Measurements from ENCODE around the gene RABGAP1L. TPM values are rescaled to one million over a fixed set of nuclear protein-coding genes. Genes with fewer than 3 reads are reported as not detected.

RABGAP1L gene
- total RNA-seq, 2 experiments from 2014 or later: 59.8 to 67.6 TPM

DNA sequence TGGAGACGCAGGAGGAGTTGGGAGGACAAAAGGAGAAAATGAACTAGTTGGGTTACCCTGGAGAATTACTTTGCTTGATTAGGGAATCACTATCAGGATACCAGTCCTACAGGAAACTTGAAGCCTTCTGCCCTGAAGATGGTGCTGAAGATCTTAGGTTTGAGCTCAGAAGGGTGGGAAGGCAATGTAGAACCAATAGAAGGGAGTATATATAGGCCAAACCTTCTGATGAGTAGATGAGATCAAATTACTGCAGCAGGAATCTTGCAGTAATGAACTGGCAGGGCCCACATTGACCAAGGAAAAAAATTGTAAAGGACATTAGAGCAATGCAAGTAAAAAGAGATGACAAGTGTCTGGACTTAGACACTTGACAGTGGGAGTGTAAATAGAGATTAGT lies 724.1 kb downstream of the RABGAP1L start:
- ATAC-seq (ENCODE audit: poor library complexity) (peak; percentile 44), DNase-seq (peak in 4 of 14 experiments; percentile 12 to 50 (median 32))
- H3K4me1 Mint-ChIP-seq (ENCODE audit: low read depth): peaks cover 11% of the 10 kb centered on the region
- Histone ChIP-seq H3K27ac (ENCODE audit: low read depth in 1 of 2, low read length in 2 of 2) (no peak overlapping the region), H3K27me3 (ENCODE audit: control insufficient read depth in 1 of 2, insufficient read depth in 2 of 2, low read length in 2 of 2) (no peaks in the 10 kb centered on the region), H3K4me1 (ENCODE audit: insufficient read depth, low read length) (no peaks in the 10 kb centered on the region), H3K36me3 (ENCODE audit: insufficient read depth, low read length) (no peaks in the 10 kb centered on the region), H3K9me3 (ENCODE audit: control insufficient read depth in 1 of 2, insufficient read depth in 1 of 2, low read length in 2 of 2) (no peaks in the 10 kb centered on the region), H3K4me3 (ENCODE audit: low read length) (no peak overlapping the region)
- H3K27ac Mint-ChIP-seq: no peak overlapping the region
- H3K9me3 Mint-ChIP-seq: no peaks in the 10 kb centered on the region
- TF ChIP-seq, protein P1, sequence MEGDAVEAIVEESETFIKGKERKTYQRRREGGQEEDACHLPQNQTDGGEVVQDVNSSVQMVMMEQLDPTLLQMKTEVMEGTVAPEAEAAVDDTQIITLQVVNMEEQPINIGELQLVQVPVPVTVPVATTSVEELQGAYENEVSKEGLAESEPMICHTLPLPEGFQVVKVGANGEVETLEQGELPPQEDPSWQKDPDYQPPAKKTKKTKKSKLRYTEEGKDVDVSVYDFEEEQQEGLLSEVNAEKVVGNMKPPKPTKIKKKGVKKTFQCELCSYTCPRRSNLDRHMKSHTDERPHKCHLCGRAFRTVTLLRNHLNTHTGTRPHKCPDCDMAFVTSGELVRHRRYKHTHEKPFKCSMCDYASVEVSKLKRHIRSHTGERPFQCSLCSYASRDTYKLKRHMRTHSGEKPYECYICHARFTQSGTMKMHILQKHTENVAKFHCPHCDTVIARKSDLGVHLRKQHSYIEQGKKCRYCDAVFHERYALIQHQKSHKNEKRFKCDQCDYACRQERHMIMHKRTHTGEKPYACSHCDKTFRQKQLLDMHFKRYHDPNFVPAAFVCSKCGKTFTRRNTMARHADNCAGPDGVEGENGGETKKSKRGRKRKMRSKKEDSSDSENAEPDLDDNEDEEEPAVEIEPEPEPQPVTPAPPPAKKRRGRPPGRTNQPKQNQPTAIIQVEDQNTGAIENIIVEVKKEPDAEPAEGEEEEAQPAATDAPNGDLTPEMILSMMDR (IDR thresholded peaks at IDR 0.05): peak; percentile 8
- CTCF ChIA-PET: interaction anchor here (0.6 to 1.7 kb wide), 6 partner anchors 81 to 180 kb away, joined by 3 to 5 read pairs (median 4); partner anchors contain the start of gene CACYBP
- H3K4me3 Mint-ChIP-seq: no peak overlapping the region
- POLR2A ChIA-PET: interaction anchor here (0.7 to 1.3 kb wide), 4 partner anchors 86 to 290 kb away, joined by 3 to 11 read pairs (median 4); partner anchors contain the start of gene CACYBP
- intact Hi-C loops (cut with DNase I, micrococcal nuclease): loop anchor here (2.0 to 10.0 kb wide), 4 partner anchors 99 to 241 kb away; partner anchors contain the start of gene CACYBP (in 2 of the 2)
- no peaks in the 10 kb centered on the region for H3K36me3 Mint-ChIP-seq (ENCODE audit: low read depth)
- no peaks in the 10 kb centered on the region for H3K27me3 Mint-ChIP-seq

DNA sequence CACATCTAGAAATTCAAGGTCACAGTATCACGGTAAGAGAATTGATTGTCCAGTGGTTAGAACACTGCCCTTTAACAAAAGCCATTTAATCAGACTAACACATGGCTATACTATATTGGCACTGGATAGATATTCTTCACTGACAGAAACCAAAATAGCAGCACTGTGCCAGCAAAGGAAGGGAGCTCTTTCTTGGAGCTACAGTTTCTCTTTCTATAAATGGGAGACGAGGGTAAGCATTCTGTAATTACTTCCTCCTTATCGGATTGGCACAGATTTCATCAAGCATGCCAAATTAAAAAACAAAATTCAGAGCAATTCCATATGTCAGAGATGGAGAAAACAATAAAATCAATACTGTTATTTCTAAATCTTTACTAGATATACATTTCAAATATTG lies 724.7 kb downstream of the RABGAP1L start:
- H3K4me3 Mint-ChIP-seq: no peak overlapping the region
- H3K4me1 Mint-ChIP-seq (ENCODE audit: low read depth): peaks cover 11% of the 10 kb centered on the region
- no peaks in the 10 kb centered on the region for H3K27me3 Mint-ChIP-seq
- POLR2A ChIA-PET: interaction anchor here (0.7 to 1.3 kb wide), 4 partner anchors 85 to 289 kb away, joined by 3 to 11 read pairs (median 4); partner anchors contain the start of gene CACYBP
- no peaks in the 10 kb centered on the region for H3K36me3 Mint-ChIP-seq (ENCODE audit: low read depth)
- H3K27ac Mint-ChIP-seq: no peak overlapping the region
- TF ChIP-seq, protein P1 (IDR thresholded peaks at IDR 0.05): no peak
- intact Hi-C loops (cut with DNase I, micrococcal nuclease): loop anchor here in 1 of 2 experiments (5.0 to 10.0 kb wide), 3 partner anchors 98 to 241 kb away; partner anchors contain the start of gene CACYBP
- no peak overlapping the region for H3K27ac ChIP-seq (ENCODE audit: low read depth in 1 of 2, low read length in 2 of 2)
- CTCF ChIA-PET: interaction anchor here (0.7 to 1.7 kb wide), 6 partner anchors 80 to 604 kb away, joined by 3 to 5 read pairs (median 4); partner anchors contain the start of gene CACYBP
- H3K4me1 ChIP-seq (ENCODE audit: insufficient read depth, low read length): no peaks in the 10 kb centered on the region
- no peaks in the 10 kb centered on the region for H3K9me3 Mint-ChIP-seq
- no peak overlapping the region for H3K4me3 ChIP-seq (ENCODE audit: low read length)
- no peak for ATAC-seq (ENCODE audit: poor library complexity)
- no peaks in the 10 kb centered on the region for H3K36me3 ChIP-seq (ENCODE audit: insufficient read depth, low read length)
- no peak for DNase-seq
- H3K27me3 ChIP-seq (ENCODE audit: control insufficient read depth in 1 of 2, insufficient read depth in 2 of 2, low read length in 2 of 2): no peaks in the 10 kb centered on the region
- no peaks in the 10 kb centered on the region for H3K9me3 ChIP-seq (ENCODE audit: control insufficient read depth in 1 of 2, insufficient read depth in 1 of 2, low read length in 2 of 2)

DNA sequence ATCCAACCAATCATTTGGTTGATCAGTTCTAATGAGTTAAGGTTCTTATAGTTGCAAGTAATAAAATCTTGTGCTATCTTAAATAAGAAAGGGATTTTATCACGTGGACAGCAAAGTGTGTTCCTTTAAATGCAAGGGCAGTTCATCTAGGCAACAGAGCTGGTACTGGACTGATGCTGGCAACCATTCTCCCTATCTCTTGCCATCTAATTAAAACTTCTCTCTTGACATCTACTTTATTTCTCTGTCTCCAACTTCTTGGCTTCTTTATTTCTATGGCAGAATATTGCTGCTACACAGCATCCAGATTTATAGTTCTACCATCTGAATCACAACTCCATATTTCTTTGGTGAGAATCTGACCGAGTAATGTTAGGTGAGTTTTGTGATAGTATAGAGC lies 725.2 kb downstream of the RABGAP1L start:
- Mint-ChIP-seq H3K36me3 (ENCODE audit: low read depth) (no peaks in the 10 kb centered on the region), H3K9me3 (no peaks in the 10 kb centered on the region), H3K4me3 (no peak overlapping the region), H3K27ac (no peak overlapping the region), H3K4me1 (ENCODE audit: low read depth) (peaks cover 11% of the 10 kb centered on the region), H3K27me3 (no peaks in the 10 kb centered on the region)
- ATAC-seq (ENCODE audit: poor library complexity): no peak
- no peaks in the 10 kb centered on the region for H3K4me1 ChIP-seq (ENCODE audit: insufficient read depth, low read length)
- no peak for DNase-seq
- TF ChIP-seq, protein P1 (IDR thresholded peaks at IDR 0.05): no peak
- H3K27ac ChIP-seq (ENCODE audit: low read depth in 1 of 2, low read length in 2 of 2): no peak overlapping the region
- intact Hi-C loops (cut with DNase I, micrococcal nuclease): loop anchor here in 1 of 2 experiments (5.0 to 10.0 kb wide), 3 partner anchors 98 to 240 kb away; partner anchors contain the start of gene CACYBP
- no peak overlapping the region for H3K4me3 ChIP-seq (ENCODE audit: low read length)
- ChIA-PET POLR2A (no interaction called here), CTCF (interaction anchor here (0.7 kb wide), 1 partner anchor 604 kb away, joined by 3 read pairs; no protein-coding TSS in a partner anchor)
- no peaks in the 10 kb centered on the region for H3K9me3 ChIP-seq (ENCODE audit: control insufficient read depth in 1 of 2, insufficient read depth in 1 of 2, low read length in 2 of 2)
- no peaks in the 10 kb centered on the region for H3K36me3 ChIP-seq (ENCODE audit: insufficient read depth, low read length)
- no peaks in the 10 kb centered on the region for H3K27me3 ChIP-seq (ENCODE audit: control insufficient read depth in 1 of 2, insufficient read depth in 2 of 2, low read length in 2 of 2)

Measured in CD4-positive, alpha-beta T cell (primary cell).